C4-2B (cell line): ENCODE data around the gene SHROOM3.

ENCODE experiments used
- CTCF ChIP-seq: fragments of 450-650 bp; conservative IDR thresholded peaks from 2 replicates; pipeline ENCODE4 v1.5.1; 2017; ENCODE audit warnings: mild to moderate bottlenecking
- ZFX ChIP-seq: fragments of 450-650 bp; IDR thresholded peaks from 2 replicates; pipeline ENCODE4 v1.6.1; 2017

GRCh38 chr4:76620723-76621468 is 185.9 kb downstream of the SHROOM3 start:
- TF ChIP-seq CTCF: no peak
- TF ChIP-seq ZFX: no peak
